Caco-2 (cell line): ENCODE results near the gene TMED8. TPM values are rescaled to one million over a fixed set of nuclear protein-coding genes. Genes with fewer than 3 reads are reported as not detected.

Experiments used
- BruUV-seq: library from RNA; stranded (reverse); fragments of 400-500 nt; replicated peaks from 2 replicates; lab custom pipeline; 2021; lab: Mats Ljungman, UMichigan
- CTCF ChIA-PET: fragments of 300-600 bp; sonication (Branson Sonifier 250); formaldehyde crosslinking; loops from one replicate; lab custom pipeline; 2022; ENCODE audit warnings: antibody characterized with exemption; lab: Charles Lee
- POLR2A ChIA-PET: fragments of 300-600 bp; sonication (Branson Sonifier 250); formaldehyde crosslinking; loops from one replicate; lab custom pipeline; 2022; ENCODE audit warnings: antibody characterized with exemption; lab: Charles Lee
- DNase-seq, 2 experiments: peaks; one replicate each; pipeline versions ENCODE4 v3.0.0 to v3.0.0-alpha.2; 2020 to 2022
- H3K27me3 ChIP-seq: replicated peaks from 2 replicates; pipeline ENCODE4 v1.6.0; 2011; ENCODE audit warnings: low read length; ENCODE audit not compliant: control insufficient read depth, insufficient read depth
- H3K36me3 ChIP-seq: 2 replicates; pipeline ENCODE4 v1.5.1; 2011; ENCODE audit warnings: low read length; ENCODE audit not compliant: control insufficient read depth, insufficient read depth
- H3K4me1 ChIP-seq: fragments of 250-450 bp; sonication (Bioruptor Pico); 2 replicates; pipeline ENCODE4 v1.5.1; 2020; ENCODE audit warnings: mild to moderate bottlenecking
- H3K4me3 ChIP-seq: 2 replicates; pipeline ENCODE4 v1.5.1; 2011; ENCODE audit warnings: low read depth, mild to moderate bottlenecking, control low read depth, low read length
- H3K9me3 ChIP-seq: fragments of 250-450 bp; sonication (Bioruptor Pico); 2 replicates; pipeline ENCODE4 v1.5.1; 2020; ENCODE audit warnings: mild to moderate bottlenecking, moderate library complexity
- H3K27ac Mint-ChIP-seq: one replicate; pipeline ENCODE4 v1.8.0; 2022; ENCODE audit warnings: mixed read lengths; ENCODE audit not compliant: unreplicated experiment
- H3K27me3 Mint-ChIP-seq: one replicate; pipeline ENCODE4 v1.8.0; 2022; ENCODE audit warnings: mixed read lengths; ENCODE audit not compliant: insufficient read depth, unreplicated experiment
- H3K36me3 Mint-ChIP-seq: one replicate; pipeline ENCODE4 v1.8.0; 2022; ENCODE audit warnings: mild to moderate bottlenecking, mixed read lengths; ENCODE audit not compliant: insufficient read depth, unreplicated experiment
- H3K4me1 Mint-ChIP-seq: one replicate; pipeline ENCODE4 v1.8.0; 2022; ENCODE audit warnings: low read depth, mixed read lengths; ENCODE audit not compliant: unreplicated experiment
- H3K4me3 Mint-ChIP-seq: one replicate; pipeline ENCODE4 v1.8.0; 2022; ENCODE audit warnings: mild to moderate bottlenecking, moderate library complexity, mixed read lengths; ENCODE audit not compliant: unreplicated experiment
- H3K9me3 Mint-ChIP-seq: one replicate; pipeline ENCODE4 v1.8.0; 2022; ENCODE audit warnings: mixed read lengths; ENCODE audit not compliant: unreplicated experiment
- CTCF ChIP-seq, 2 experiments: fragments of 200-600 bp in 1 of 2; IDR thresholded peaks; 1 replicate in 1 of 2; 2 replicates in 1 of 2; pipeline versions ENCODE4 v1.5.1 to v1.8.0; 2011 to 2022; ENCODE audit warnings: antibody characterized with exemption in 1 of 2, control low read depth in 1 of 2, inconsistent platforms in 1 of 2, low read depth in 1 of 2, low read length in 1 of 2, mild to moderate bottlenecking in 1 of 2, moderate library complexity in 1 of 2; ENCODE audit not compliant: insufficient read depth in 1 of 2, severe bottlenecking in 1 of 2, unreplicated experiment in 1 of 2
- intact Hi-C: fragments of 100-400 bp; cut with micrococcal nuclease; formaldehyde crosslinking; loops from one replicate; pipeline ENCODE4 v1.10.0; 2022; ENCODE audit not compliant: unreplicated experiment
- total RNA-seq: library from RNA; stranded (reverse); gene quantifications from 2 replicates; pipeline ENCODE4 v1.2.3, GENCODE V29; 2022

The TMED8 gene
- total RNA-seq, 1 experiment from 2014 or later = 14.1 TPM

DNA sequence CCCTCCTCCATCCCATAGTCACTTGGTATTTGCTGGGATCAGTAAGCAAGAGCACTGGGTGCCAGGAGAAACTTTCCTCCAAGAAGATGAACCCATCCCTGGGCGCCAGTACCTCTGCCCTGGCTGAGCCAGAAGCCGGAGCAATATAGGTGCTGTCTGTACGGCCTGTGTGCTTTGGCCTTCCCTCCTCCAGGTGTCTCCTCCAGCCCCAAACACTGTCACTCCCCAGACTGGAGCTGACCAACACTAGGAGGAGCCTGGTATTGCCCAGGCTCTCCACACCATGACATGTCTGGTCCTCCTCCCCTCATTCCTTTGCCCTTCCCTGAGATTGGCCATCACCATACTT, 51.2 kb downstream of the TMED8 start:
- Histone ChIP-seq H3K36me3 (no peaks in the 10 kb centered on the region), H3K4me3 (no peak overlapping the region), H3K9me3 (no peaks in the 10 kb centered on the region), H3K4me1 (no peaks in the 10 kb centered on the region), H3K27me3 (no peaks in the 10 kb centered on the region)
- peak; percentile 32 to 55 for DNase-seq
- CTCF ChIA-PET = interaction anchor here (1.3 kb wide), 1 partner anchor 84 kb away, joined by 6 read pairs; no protein-coding TSS in a partner anchor
- Mint-ChIP-seq H3K4me1 (peaks cover 7% of the 10 kb centered on the region), H3K9me3 (no peaks in the 10 kb centered on the region), H3K36me3 (peaks cover 14% of the 10 kb centered on the region), H3K4me3 (no peak overlapping the region), H3K27me3 (no peaks in the 10 kb centered on the region), H3K27ac (no peak overlapping the region)
- intact Hi-C loops = loop anchor here (2.0 kb wide), 1 partner anchor 83 kb away; no protein-coding TSS in a partner anchor
- no TSS peak for BruUV-seq
- peak in 1 of 2 experiments; percentile 17 for TF ChIP-seq CTCF (IDR thresholded peaks at IDR 0.05; ENCODE audit: insufficient read depth in 1 of 2, low read depth in 1 of 2, low read length in 1 of 2, severe bottlenecking in 1 of 2, unreplicated experiment in 1 of 2)
- POLR2A ChIA-PET = no interaction called here

DNA sequence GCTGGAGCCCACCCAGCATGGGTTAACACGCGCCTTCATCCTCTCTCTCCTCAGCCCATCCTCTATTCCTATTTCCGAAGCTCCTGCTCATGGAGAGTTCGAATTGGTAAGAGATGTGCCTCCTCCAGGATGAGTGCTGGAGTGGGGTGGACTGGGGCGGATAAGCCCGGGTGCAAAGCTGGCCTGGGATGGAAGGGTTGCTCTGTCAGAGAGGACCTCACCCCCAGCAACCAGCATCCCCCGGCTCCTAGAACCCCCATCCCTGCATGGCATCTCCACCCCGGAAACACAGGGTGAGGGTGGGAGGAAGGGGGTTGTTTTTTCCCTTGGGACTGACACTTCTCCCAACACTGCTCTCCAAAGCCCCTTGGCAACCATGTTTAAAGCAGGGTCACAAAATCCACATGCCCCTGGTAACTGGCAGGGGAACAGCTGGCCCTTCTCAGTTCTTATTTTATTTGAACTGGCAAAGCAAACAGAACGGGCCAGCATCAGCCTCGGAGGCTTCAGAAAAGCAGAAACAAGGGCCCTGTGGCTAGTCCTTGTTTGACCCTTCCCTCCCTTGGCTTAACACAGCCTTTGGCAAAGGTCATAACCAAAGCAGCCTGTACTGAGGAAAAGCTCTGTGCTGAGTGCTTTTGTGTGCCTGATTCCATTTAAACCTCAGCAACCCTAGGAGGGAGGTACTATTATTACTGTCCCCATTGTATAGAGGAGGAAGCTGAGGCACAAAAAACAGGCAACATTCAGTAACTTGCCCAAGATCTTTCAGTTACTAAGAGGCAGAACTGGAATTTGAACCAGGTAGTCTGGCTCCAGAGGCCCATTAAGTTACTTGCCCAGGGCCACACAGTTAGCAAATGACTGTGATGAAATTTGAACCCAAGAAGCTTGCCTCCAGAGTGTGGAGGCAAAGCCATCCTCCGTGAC, 51.8 kb downstream of the TMED8 start:
- no peak for TF ChIP-seq CTCF (IDR thresholded peaks at IDR 0.05; ENCODE audit: insufficient read depth in 1 of 2, low read depth in 1 of 2, low read length in 1 of 2, severe bottlenecking in 1 of 2, unreplicated experiment in 1 of 2)
- no TSS peak for BruUV-seq
- POLR2A ChIA-PET = no interaction called here
- DNase-seq = no peak
- H3K4me1 Mint-ChIP-seq = peaks cover 7% of the 10 kb centered on the region
- Histone ChIP-seq H3K9me3 (no peaks in the 10 kb centered on the region), H3K4me3 (no peak overlapping the region), H3K4me1 (no peaks in the 10 kb centered on the region), H3K36me3 (no peaks in the 10 kb centered on the region), H3K27me3 (no peaks in the 10 kb centered on the region)
- H3K9me3 Mint-ChIP-seq = no peaks in the 10 kb centered on the region
- peaks cover 19% of the 10 kb centered on the region for H3K36me3 Mint-ChIP-seq
- H3K27ac Mint-ChIP-seq = no peak overlapping the region
- no peak overlapping the region for H3K4me3 Mint-ChIP-seq
- CTCF ChIA-PET = interaction anchor here (1.3 kb wide), 1 partner anchor 84 kb away, joined by 6 read pairs; no protein-coding TSS in a partner anchor
- no peaks in the 10 kb centered on the region for H3K27me3 Mint-ChIP-seq
- intact Hi-C loops = loop anchor here (5.0 kb wide), 1 partner anchor 132 kb away; the partner anchor contains the start of genes AHSA1 and VIPAS39

- Mint-ChIP-seq H3K27ac (no peak overlapping the region), H3K27me3 (no peaks in the 10 kb centered on the region), H3K4me3 (no peak overlapping the region), H3K36me3 (peaks cover 22% of the 10 kb centered on the region), H3K4me1 (peaks cover 7% of the 10 kb centered on the region), H3K9me3 (no peaks in the 10 kb centered on the region)
- H3K4me1 ChIP-seq = 0 out of 2 replicates have a peak, but pooled peaks cover 3% of the 10 kb centered on the region
- ChIA-PET POLR2A (no interaction called here), CTCF (no interaction called here)
- no peak for DNase-seq
- BruUV-seq = no TSS peak
- H3K36me3 ChIP-seq = no peaks in the 10 kb centered on the region
- H3K4me3 ChIP-seq = no peak overlapping the region
- intact Hi-C loops = loop anchor here (5.0 kb wide), 1 partner anchor 133 kb away; the partner anchor contains the start of genes AHSA1 and VIPAS39
- no peaks in the 10 kb centered on the region for H3K27me3 ChIP-seq
- no peaks in the 10 kb centered on the region for H3K9me3 ChIP-seq
- TF ChIP-seq CTCF (IDR thresholded peaks at IDR 0.05; ENCODE audit: insufficient read depth in 1 of 2, low read depth in 1 of 2, low read length in 1 of 2, severe bottlenecking in 1 of 2, unreplicated experiment in 1 of 2) = no peak
Measured at GRCh38 chr14:77324289-77324688, 52.6 kb downstream of the TMED8 start.
